ENCODE results near the gene PLAAT1.

GRCh38 chr3:193228206-193228605 lies 12.8 kb upstream of the PLAAT1 start:
- TF ChIP-seq CTCF (IDR thresholded peaks at IDR 0.05), result no peak
- TF ChIP-seq POLR2A (IDR thresholded peaks at IDR 0.05), result no peak
- no peak for TF ChIP-seq POLR2AphosphoS5 (IDR thresholded peaks at IDR 0.05)
- TF ChIP-seq EP300 (IDR thresholded peaks at IDR 0.05), result no peak
